HT-29 (cell line): ENCODE data around the gene GRB7. TPM values are rescaled to one million over a fixed set of nuclear protein-coding genes. Genes with fewer than 3 reads are reported as not detected.
"Not testable (repeated sequence)": the region's sequence is repeated elsewhere in the genome, so short reads cannot be mapped to it uniquely, and the experiment has no call there.

Source experiments
- DNase-seq: peaks from one replicate; pipeline ENCODE4 v3.0.0-alpha.2; 2015; ENCODE audit warnings: low spot score
- total RNA-seq: library from RNA; depleted of rRNA; stranded (reverse); fragments of >200 nt; shearing (Covaris generic); gene quantifications from 2 replicates; pipeline ENCODE4 v1.2.3, GENCODE V29; 2014

The GRB7 gene
- total RNA-seq, 1 experiment from 2014 or later: 142 TPM

DNA sequence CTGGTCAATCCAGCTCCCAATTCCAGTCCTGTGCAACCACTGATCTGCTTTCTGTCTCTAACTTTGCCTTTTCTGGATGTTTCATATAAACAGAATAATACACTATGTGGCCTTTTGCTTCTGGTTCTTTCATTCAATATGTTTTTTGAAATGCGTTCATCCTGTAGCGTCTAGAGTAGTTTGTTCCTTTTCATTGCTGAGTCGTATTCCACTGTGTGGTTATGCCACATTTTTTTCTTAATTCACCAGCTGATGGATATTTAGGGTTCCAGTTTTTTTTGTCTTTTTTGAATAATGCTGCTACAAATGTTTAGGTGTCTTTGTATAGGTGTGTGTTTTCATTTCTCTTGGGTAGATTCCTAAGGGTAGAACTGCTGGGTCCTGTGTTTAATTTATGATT, 5.2 kb upstream of the GRB7 start:
- DNase-seq: no peak

DNA sequence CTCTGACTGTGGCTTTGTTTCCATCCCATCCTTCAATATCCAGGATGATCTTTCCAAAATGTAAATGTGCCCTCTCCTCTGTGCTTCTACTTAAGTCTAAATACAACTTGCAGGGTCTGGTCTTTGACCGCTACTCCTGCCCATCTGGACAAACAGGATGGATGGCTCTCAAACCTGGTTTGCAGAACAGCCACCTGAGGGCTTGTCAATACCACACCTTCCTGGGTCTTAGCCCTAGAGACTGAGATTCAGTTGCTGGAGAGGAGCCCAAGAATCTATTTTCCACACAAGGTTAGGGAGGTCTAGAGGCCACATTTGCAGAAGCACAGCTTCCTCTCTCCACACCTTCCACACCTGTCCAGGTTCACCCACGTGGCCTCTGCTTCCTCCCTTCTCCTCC, 1.9 kb upstream of the GRB7 start:
- DNase-seq: no peak

DNA sequence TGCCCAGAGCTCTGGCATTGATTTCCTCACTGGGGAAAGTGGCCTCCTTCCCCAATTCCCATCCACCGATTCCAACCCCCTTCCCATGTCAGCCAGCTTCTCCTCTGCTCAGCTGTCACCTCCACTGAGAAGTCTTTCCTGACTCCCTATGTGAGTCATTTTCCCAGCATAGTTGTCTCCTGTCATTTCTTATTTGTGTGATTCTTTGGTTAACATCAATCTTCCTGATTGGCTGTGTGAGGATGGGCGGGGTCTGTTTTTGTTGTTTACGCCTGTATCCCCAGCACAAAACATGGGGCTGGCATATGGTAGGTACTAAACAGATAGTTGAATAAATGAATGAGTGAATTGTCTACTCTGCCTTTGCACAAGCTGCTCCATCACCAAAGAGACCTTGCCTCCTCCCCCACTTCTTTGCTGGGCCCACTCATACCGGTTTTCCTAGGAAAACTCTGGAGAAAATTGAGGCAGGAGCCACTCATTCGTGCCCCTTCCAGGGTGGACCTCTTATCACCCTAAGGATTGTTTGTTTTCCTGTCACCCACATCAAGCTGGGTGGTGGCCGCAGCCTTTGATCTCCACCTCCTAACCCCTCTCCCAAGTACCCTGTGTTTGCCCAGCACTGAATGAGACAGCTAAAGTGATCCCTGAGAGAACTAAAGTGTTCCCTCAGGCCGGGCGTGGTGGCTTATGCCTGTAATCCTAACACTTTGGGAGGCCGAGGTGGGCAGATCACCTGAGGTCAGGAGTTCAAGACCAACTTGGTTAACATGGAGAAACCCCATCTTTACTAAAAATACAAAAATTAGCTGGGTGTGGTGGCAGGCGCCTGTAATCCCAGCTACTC, 1.2 kb upstream of the GRB7 start:
- DNase-seq: peak; percentile 41

DNA sequence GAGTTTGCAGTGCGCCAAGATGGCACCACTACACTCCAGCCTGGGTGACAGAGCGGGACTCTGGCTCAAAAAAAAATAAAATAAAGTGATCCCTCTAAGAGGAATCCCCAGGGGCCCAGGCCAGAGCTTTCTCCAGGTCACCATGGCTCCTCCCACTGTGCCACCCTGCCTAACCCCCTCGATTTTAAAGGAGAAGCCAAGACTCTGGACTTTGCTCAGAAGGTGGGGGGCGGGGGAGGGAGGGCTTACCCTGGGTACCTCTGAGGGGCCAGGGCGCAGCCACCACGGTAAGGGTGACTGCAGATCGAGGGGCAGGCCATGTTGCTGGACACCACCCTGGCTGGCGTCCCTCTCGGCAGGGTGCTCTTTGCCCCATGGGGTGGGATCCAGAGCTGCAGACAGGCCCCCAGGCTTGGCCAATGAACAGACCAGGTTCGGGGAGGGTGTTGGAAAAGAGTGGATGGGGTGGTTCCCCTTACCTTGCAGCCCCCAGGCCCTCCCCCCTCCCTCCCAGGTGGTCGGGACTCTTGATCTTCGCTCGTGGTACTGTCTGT, 455 bp upstream of the GRB7 start:
- no peak for DNase-seq

DNA sequence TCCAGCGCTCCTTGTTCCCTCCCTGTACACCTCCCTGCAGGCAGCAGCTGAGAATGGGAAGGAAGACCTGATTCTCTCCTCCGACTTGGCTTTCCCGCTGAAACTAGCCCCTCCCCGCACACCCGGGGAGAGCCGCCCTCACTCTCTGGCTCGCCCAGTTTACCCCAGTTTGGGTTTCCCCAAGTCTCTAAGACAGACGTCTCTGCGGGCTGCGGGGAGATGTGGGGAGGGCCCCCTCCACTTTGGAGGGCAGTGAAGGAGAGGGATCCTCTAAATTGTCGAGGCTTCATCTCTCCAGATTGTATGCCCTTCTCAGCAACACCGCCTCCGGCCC, 797 bp downstream of the GRB7 start:
- DNase-seq: peak; percentile 76

DNA sequence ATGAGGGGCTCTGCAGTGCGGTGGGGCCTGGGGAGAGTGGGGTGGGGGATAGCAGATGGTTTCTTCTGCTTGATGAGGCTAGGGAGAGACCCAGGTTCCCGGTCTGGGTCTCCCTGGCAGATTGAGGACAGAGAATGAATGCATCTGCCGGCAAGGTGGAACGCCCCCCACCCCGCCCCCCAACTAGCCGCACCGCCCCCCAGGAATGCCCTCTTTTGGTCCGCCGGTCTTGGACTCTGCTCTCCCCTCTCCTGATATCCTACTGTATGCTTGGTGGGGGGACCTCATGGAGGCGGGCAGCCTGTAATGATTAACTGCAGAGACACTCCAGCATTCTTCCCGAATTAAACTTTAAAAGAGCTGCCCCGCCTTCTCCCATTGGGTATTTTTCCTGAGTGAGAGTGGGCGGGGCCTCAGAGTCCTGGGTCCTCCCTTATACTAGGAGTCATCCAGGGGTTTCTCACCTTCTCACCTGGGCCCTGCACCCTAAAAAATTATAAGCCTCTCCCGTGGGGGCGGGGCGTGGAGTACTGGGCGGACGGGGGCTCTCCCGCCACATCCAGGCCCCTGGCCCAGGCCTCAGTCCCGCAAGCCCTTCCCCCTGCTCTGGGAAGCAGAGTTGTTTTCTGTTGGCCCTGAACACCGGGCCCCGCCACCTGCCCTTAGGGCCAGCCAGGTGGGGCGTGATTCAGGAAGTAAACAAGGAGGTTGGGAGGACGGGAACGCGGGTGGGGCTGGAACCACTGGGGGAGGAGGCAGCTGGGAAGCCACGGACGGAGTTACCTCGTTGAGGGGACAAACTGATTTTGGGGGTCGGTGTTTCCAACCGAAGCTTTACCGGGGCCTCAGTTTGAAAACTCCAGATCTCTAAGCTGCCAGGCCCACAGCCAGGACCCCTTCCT, 1.5 kb downstream of the GRB7 start:
- peak; percentile 95 for DNase-seq

GRCh38 chr17:39739885-39740356, 2.2 kb downstream of the GRB7 start:
- DNase-seq: no peak

DNA sequence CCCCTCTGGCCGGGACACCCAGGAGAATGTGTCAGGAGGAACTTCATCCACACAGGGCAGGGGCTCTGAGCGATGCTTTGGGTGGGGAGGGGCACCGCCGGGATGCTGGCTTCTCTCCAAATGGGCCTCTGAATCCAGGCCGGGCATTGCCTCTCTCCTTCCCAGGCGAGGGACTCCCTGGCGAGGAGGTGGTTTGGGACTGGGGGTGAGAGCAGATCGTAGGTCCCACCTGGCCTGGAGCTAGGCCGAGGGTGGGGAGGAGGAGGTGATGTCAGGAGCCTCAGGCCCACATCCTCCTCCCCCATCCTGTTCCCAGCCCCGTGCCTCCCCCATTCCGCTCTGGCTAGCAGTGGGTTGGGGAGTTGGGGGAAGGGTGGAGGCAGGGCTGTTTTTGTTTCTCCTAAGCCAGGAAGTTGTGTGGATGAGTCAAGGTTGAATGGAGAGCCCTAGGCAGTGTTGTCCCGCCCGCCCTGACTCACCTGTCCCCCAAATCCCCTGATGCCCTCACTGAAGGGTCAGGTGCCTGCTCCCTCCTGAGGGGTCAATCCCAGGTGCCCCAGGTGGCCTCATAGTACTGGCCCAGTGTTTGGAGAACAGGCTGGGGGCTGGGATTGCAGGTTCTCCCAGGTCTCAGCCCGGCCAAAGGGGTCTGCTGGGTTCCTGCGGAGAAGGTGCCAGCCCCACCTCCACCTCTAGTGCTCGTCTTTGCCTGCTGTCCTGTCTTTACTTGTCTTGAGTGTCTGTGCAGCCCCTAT, 2.8 kb downstream of the GRB7 start:
- DNase-seq: peak; percentile 77

GRCh38 chr17:39742126-39742855, 4.6 kb downstream of the GRB7 start:
- DNase-seq: no peak

DNA sequence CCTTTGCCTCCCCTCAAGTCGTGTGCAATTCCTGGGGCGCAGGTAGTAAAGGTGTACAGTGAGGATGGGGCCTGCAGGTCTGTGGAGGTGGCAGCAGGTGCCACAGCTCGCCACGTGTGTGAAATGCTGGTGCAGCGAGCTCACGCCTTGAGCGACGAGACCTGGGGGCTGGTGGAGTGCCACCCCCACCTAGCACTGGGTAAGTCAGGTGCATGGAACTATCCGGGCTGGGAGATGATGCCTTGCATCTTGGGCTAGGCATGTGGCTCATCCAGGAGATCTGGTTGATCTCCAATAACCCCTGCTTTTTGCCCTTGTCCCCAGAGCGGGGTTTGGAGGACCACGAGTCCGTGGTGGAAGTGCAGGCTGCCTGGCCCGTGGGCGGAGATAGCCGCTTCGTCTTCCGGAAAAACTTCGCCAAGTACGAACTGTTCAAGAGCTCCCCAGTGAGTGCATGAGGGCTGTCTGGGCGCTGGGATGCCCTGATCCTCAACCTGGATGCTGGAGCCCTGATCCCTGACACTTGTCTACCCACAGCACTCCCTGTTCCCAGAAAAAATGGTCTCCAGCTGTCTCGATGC, 5.2 kb downstream of the GRB7 start:
- no peak for DNase-seq

GRCh38 chr17:39744075-39744835, 6.5 kb downstream of the GRB7 start:
- DNase-seq: no peak

- no peak for DNase-seq
Observed at GRCh38 chr17:39744836-39745215, 7.1 kb downstream of the GRB7 start.

- DNase-seq: no peak
Observed at GRCh38 chr17:39745335-39746144, 7.8 kb downstream of the GRB7 start.

DNA sequence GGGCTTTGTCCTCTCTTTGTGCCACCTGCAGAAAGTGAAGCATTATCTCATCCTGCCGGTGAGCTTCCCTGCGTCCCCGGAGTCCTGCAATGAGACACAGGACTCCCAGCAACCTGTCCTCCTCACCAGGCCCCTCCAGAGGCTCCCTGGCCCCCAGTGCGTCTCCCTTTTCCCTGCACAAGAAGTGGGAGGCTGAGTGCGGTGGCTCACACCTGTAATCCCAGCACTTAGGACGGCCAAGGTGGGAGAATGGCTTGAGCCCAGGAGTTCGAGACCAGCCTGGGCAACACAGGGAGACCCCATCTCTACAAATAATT, 8.4 kb downstream of the GRB7 start:
- DNase-seq: no peak

GRCh38 chr17:39747745-39748144, 10.0 kb downstream of the GRB7 start:
- no peak for DNase-seq

- not testable (repeated sequence) for DNase-seq
Observed at GRCh38 chr17:39748444-39749034, 10.8 kb downstream of the GRB7 start.

DNA sequence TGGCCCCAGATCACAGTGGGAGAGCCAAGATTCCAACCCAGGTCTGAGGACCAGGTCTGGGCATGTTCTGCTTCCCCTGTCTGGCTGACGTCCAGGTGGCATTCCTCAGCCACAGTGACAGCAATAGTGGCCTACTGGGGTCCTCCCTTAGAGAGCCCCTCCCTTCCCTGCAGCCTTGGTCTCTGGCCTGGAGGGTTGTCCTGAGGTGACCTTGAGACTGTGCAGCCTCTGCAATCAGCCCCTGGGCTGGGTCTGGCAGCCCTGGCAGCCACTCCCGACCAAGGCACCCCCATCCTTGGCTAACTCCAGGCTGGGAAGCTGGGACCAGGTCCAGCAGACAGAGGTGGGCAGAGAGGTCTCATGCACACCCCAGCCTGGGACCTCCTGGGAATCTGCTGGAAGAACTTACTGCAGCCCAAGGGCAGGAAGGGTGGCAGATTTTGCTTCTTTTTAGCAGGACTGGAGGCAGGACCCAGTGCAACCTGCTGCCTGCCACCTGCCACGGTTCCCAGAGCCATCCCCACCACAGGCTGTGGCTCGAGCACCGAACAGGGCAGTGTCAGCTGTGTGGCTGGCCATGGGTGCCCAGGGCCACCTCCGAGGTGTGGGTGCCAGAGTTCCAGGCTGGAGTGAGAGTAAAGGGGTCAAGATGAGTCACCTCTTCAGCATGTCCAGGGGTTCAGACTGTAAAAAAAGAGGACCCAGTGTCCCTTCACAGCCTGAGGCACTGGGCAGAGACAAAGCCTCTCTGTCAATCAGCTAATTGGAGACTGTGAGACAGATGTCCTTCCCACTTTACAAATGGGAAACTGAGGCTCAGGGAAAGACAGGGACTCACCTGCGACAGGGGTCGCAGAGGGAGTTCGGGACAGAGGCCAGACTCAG, 12.6 kb downstream of the GRB7 start:
- DNase-seq: no peak
